Occipital lobe (tissue), 2 donors: ENCODE data around the gene MYBL2. TPM values are rescaled to one million over a fixed set of nuclear protein-coding genes. Genes with fewer than 3 reads are reported as not detected.

ENCODE experiments used
- DNase-seq: peaks from one replicate; lab custom pipeline; 2025; lab: John Stamatoyannopoulos, UW
- total RNA-seq: library from RNA; depleted of rRNA; stranded (reverse); fragments of >200 nt; gene quantifications from one replicate; pipeline ENCODE4 v1.2.3, GENCODE V29; 2014

The MYBL2 gene
- total RNA-seq, 1 donor from 2014 or later: 0.47 TPM

DNA sequence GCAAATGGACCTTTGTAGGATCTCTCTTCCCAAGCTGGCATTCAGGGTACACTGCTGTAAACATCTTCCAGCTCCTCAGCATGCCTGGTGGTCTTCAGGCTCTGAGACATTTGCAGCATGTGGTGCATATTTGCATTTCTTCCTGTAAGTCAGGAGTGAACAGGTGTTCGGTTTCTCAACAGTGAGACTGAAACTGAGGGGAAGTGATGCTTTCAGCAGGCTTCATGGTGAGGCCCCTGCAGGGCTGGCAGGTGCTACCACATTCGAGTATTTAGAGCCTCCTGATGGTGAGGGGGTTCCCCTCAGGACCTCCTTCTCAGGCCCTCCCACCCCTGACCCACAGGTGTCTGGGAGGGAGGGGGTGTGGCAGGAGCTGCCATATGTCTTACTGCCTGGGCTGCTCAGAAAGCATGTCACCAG is 15.1 kb downstream of the MYBL2 start:
- DNase-seq: no peak

DNA sequence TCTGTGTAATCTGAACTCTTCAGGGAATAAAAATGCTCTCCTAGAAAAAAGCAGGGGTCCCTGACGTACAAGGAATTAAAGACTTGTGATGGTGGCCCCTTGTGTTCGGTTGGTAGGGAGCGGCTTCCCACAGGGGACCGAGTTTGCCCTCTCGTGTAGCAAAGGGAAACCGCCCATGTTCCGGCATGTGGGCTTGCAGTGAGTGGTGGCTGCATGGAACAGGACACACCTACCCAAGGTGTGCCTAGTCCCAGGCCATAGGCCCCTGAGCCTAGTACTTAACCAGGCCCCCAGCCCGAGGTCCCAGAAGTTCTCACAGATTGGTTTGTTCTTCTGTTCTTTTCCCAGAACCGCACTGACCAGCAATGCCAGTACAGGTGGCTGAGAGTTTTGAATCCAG is 15.5 kb downstream of the MYBL2 start:
- no peak for DNase-seq

DNA sequence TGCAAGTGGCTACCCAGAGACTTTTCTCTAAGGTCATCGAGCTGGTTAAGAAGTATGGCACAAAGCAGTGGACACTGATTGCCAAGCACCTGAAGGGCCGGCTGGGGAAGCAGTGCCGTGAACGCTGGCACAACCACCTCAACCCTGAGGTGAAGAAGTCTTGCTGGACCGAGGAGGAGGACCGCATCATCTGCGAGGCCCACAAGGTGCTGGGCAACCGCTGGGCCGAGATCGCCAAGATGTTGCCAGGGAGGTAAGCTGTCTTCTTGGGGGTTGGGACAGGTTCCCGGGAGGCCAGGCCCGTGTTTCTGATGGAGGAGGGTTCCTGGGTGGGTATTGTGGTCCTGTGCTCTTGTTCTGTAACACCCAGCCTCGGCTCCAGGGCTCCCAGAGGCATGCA is 19.9 kb downstream of the MYBL2 start:
- no peak for DNase-seq

DNA sequence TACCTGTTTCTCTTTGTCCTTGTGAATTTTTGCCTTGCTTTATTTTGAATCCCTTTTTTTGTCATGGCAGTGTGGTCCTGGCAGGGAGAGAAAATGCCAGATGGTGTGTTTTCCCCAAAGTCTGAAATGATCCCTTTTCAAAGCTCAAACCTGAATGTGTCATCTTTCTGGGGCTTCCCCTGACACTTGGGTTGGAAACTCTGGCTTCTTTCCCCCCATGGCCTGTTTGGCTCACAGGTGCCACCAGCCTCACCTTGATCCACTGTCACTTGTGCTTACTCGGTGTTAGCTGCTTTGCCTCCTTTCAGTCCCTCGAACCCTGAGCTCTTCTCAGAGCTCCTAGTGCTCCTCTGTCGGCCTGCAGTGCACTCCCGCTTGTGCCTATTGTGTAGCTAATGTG is 22.3 kb downstream of the MYBL2 start:
- no peak for DNase-seq

DNA sequence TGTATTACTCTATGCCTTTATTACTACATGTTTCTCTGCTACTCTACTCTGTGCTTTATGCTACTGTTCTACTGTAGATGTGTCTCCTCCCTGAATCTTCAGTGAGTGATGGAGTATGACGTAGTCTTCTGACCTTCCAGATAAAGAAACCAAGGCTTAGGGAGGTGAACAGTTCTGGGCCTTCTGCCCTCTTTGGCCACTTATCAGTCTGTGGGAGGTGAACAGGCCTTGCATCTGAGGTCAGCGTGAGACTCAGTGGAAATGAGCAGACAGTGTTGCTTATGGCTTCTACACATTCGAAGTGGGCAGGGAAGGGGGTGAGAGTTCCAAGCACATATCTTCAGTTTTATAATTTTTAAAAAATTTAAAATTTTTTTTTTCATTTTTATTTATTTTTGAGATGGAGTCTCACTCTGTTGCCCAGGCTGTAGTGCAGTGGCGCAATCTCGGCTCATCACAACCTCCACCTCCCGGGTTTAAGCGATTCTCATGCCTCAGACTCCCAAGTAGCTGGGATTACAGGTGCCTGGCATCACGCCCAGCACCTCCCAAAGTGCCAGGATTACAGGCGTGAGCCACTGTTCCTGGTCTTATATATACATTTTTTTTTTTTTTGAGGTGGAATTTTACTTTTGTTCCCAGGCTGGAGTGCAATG is 24.2 kb downstream of the MYBL2 start:
- DNase-seq: no peak

DNA sequence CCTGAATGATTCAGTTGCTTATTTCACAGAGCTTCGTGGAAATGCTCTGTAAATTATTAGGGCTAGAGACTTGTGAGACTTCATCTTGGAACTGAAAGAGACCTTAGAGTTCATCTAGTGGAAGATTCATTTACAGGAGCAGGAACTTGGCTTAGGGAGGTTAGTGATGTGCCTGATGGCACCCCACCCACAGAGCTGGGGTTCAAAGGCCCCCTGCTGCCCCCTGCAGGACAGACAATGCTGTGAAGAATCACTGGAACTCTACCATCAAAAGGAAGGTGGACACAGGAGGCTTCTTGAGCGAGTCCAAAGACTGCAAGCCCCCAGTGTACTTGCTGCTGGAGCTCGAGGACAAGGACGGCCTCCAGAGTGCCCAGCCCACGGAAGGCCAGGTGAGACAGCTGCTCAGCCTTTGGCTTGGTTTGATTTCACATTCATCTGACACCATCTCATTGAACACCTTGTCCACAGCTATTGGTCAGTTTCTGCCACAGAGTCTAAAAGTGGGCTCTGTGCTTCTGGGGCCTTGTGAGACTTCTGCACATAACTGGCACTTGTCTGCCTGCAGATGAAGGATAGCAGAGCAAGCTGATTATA is 25.1 kb downstream of the MYBL2 start:
- no peak for DNase-seq

DNA sequence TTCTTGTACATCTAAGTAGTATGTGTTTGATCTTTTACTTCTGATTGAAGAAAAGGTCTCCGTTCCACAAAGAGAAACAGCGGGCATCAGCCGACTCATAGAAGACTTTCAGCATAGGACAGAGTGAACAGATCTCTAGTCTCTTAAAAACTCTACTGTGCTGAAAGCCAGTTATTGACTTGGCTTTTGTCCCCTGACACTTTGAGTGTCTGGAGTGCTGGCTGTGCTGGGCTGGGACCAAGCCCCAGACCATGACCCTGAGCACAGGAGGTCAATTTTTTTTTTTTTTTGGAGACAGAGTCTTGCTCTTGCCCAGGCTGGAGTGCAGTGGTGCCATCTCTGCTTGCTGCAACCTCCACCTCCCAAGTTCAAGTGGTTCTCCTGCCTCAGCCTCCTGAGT is 27.8 kb downstream of the MYBL2 start:
- no peak for DNase-seq

DNA sequence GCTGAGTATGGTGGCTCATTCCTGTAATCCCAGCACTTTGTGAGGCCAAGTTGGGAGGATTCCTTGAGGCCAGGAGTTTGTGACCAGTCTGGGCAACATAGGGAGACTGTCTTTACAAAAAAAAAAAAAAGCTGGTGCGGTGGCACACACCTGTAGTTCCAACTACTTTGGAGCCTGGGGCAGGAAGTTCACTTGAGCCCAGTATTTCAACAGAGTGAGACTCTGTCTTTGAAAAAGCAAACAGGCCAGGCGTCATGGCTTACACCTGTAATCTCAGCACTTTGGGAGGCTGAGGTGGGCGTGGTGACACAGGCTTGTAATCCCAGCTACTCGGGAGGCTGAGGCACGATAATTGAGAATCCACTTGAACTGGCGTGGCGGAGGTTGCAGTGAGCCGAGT is 28.7 kb downstream of the MYBL2 start:
- DNase-seq: no peak

DNA sequence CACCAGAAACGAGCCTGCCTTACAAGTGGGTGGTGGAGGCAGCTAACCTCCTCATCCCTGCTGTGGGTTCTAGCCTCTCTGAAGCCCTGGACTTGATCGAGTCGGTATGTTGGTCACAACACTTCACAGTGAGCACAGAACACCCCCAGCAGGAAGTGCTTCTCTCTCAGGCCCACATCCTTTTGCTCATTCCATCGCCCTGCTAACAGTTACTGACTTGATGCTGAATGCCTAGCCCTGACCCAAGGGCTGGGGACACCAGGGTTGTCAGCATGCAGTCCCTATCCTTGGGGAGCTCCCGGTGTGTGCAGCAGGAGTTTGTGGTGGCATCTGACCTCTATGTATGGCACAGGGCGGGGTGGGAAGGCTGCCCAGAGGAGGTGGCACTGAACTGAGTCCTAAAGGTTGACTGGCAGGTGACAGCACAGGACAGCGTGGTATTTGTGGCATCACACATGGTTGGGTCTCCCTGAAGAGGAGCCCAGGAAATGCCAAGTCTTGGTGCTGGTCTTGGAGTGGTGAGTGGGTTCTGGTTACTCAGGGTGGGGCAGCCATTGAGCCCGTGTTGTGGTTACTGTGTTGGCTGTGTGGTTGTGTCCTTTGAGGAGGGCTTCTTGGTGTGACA is 33.1 kb downstream of the MYBL2 start:
- DNase-seq: no peak

DNA sequence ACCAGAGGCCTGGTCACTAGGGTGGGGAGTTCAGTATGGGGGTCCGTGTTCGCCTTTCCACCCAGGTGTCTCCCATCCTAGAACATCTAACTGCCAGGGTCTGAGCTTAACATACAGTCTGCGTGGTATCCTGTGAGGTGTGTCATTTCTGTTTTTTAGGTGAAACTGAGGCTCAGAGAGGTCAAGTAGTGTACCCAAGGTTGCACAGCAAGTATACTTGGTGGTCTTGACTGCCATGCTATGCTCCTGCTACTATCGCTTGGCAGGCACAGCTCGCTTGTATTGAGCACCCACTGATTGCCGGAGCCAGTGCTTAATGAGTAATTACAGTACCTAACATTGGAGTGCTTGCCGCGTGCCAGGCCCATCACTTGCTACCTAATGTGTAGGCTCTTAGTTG is 33.7 kb downstream of the MYBL2 start:
- no peak for DNase-seq

DNA sequence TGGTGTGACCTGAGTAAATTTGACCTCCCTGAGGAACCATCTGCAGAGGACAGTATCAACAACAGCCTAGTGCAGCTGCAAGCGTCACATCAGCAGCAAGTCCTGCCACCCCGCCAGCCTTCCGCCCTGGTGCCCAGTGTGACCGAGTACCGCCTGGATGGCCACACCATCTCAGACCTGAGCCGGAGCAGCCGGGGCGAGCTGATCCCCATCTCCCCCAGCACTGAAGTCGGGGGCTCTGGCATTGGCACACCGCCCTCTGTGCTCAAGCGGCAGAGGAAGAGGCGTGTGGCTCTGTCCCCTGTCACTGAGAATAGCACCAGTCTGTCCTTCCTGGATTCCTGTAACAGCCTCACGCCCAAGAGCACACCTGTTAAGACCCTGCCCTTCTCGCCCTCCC is 35.6 kb downstream of the MYBL2 start:
- no peak for DNase-seq

DNA sequence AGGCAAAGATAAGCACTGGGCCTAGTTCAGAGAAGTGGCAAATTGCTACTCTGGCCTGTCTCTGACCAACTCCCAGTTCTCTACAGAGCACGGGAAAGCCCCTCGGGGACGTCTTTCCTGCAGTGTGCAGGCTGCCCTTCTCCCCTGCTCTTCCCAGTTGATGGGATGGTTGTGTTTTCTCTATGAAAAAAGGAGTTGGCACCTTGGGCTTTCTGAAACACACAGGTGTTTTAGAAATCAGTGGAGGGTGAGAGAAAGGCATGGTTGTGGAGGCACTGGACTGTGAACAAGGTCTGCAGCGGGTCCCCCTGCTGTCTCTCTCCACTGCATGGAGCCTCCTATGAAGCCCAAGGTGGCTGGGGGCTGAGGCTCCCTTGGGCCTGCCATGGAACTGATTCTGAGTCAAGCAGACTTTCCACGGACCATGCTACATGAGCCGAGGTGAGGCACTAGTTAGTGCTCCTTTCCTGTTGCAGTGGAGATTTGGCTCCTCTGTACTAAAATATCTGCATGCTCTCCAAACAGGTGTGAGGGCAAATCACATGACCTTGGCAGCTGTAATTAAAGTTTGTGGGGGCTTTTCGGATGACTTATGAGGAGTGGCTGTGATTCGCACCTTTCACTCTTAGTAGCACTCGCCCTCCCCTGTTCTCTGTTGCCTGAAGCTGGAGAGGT is 43.6 kb downstream of the MYBL2 start:
- no peak for DNase-seq

DNA sequence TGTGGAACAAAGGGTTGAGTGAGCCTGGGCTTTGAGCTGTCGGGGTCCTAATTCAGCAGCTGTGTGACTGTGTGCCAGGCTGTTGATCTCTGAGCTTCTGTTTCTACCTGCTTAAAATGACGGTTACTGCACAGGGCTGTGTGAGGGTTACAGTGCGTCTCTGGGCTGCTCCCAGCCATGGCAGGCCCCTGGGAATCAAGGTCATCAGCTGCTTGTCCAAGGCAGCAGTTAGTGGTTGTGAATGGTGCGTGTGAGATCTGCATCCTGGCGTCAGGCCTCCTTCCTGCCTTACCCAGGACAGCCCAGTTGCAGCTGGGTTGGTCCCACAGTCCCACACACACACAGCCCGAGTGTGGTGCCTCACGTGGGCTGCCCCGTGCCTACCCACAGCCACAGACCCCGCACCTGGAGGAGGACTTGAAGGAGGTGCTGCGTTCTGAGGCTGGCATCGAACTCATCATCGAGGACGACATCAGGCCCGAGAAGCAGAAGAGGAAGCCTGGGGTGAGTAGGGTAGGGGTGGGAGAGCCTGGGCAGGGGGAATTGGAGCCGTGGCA is 44.3 kb downstream of the MYBL2 start:
- no peak for DNase-seq

DNA sequence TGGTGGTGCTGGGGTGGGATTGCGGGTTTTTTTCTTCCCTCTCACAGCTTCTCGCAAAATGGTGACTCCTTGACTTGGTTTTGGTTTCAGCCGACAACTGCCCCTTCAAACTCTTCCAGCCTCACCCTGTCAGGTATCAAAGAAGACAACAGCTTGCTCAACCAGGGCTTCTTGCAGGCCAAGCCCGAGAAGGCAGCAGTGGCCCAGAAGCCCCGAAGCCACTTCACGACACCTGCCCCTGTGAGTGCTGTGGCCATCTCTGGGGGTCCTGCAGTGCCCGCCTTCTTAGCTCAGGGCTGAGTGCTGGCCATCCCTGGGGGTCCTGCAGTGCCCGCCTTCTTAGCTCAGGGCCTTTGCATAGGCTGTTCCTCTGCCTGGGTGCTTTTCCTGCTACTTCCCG is 48.1 kb downstream of the MYBL2 start:
- DNase-seq: no peak

DNA sequence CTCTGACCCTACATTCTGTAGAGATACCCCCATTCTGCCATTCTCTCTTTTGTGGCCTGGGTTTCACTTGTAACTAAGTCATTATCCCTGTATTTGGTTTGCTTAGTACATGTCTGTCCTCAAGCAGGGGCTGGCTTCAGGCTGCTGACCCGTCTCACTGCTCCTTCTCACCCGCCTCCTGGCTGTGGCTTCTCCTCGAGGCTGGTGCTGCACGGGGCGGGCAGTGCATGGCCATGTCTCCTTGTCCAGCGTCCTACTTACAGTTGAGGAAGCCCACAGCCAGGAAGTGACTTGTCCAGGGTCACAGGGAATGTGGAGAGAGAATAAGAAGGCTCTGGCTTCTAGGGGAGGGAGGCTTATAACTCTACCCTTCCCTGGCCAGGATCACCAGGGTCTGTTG is 48.6 kb downstream of the MYBL2 start:
- no peak for DNase-seq

DNA sequence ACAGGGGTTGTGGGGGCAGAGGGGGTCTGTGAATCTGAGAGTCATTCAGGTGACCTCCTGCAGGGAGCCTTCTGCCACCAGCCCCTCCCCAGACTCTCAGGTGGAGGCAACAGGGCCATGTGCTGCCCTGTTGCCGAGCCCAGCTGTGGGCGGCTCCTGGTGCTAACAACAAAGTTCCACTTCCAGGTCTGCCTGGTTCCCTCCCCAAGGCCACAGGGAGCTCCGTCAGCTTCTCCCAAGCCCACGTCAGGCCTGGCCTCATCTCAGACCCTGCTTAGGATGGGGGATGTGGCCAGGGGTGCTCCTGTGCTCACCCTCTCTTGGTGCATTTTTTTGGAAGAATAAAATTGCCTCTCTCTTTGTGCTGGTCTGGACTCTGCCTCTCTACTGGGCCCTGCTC is 49.2 kb downstream of the MYBL2 start:
- DNase-seq: no peak

DNA sequence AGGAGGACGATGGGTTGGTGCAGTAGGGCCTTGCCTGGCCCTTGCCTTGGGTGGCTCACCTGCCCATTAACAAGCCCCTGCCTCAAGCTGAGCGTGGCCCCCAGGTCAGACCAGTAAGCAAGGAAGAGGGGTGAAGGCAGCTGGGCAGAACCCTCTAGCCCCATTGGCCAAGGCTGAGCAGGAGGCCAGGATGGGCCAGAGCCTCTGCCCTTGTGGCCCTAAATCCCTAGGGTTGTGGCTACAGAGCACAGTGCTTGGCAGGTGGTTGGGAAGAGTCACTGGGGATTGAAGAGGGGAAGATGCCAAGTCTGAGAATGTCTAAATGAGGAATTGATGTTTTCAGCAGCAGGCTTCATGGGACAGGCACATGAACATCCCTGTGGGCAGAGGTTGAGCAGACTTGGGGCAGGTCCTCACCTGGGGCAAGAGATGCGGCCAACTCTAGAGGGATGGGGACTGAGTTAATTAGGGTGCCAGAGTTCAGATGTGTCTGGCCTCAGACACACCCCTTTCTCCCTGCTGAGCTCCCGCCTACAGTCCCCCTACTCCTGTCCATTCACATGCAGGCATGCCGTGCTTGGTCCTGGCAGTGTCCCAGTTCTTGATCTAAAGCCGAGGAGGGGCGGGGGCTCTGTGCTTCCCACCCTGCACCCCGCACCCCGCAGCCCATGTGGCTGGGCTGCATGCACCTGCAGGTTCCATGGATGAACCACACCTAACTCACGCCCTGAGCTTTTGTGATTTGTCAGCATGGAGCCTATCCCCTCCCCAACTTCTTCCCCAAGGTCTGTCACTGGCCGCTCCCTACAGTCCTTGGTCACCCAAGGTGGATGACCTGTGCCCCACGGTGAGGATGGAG is 50.1 kb downstream of the MYBL2 start:
- no peak for DNase-seq

DNA sequence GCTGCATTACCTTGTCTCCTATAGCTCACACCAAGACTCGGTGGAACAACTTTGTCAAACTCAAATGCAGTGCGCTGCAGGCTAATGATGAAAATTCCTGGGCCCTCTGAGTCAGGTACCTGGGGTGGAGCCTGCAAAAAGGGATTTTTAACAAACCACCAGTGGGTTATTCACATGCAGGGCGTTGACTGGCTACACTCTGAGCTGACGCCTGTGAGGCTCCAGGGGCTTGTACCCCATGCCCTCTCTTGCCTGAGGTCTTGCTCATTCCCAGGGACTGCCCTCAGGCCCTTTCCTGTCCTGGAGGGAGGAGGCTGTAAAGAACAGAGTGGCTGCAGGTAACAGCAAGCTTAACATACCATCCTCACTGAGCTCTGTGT is 50.7 kb downstream of the MYBL2 start:
- DNase-seq: no peak

DNA sequence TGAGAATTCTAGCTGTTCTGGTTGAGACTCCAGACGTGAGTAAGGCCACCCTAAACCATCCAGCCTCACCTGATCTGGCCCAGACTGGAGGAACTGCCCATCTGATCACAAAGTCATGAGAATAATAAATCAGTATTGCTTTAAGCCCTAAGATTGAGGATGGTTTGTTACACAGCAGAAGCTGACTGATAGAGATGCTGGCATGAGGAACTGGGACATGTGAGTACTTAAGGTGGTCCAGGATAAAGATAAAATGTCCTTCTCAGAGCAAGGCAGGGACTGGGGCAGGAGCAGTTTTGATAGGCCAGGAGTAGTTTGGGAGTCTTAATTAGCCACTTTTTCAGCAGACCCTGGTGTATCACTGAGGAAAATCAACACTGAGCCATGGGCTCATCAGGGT is 53.1 kb downstream of the MYBL2 start:
- no peak for DNase-seq

DNA sequence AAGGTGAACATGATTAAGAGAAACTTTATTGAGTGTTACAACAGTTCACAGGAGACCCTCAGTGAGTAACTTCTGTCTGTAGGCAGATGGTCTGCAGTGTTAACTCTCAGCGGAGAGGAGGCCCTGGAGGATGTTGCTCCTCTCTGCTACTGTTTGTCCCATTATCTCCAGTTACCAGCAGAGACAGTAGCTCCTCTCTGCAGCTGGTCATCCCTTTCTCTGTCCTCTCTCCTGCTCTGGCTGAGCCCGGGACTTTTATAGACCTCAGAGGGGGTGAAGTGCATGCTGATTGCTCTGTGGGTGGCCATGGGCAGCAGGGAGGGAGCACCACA is 54.1 kb downstream of the MYBL2 start:
- DNase-seq: no peak

DNA sequence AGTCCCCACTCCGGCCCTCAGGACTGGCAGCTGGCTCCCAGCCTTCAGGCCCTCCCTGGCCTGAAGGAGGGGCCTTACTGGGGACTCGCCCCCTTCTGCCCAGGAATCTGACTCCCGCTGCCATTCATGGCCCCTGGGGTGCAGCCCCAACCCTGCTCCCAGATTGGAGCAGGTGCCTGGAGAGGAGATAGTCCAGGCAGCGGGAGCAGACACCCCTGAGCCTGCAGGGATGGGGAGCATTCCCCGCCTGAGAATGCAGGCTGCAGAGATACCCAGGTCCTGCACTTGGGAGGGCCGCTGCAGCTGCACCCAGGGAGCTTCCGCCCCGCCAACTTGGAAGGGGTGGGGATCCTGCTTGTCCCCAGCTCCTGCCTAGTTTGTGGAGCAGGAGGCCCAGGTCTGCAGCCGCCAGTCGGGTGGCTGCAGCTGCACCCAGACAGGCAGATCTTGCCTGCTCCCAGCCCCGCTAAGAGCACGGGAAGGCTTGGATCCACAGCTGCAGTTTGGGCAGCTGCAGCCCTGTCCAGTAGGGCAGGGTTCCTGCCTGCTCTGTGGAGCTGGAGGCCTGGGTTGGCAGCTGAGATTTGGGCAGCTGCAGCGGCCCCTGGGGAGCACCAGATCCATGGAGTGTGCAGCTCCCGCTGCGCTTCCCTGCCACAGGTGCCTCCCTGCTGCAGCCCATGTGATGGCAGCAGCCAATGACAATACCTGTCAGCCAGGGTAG is 54.7 kb downstream of the MYBL2 start:
- DNase-seq: no peak
